ENCODE measurements around the gene S100A14. TPM values are rescaled to one million over a fixed set of nuclear protein-coding genes. Genes with fewer than 3 reads are reported as not detected.
"Not testable (repeated sequence)": the region's sequence is repeated elsewhere in the genome, so short reads cannot be mapped to it uniquely, and the experiment has no call there.

Gene S100A14
- total RNA-seq, 1 donor from 2014 or later = 1.0 TPM

DNA sequence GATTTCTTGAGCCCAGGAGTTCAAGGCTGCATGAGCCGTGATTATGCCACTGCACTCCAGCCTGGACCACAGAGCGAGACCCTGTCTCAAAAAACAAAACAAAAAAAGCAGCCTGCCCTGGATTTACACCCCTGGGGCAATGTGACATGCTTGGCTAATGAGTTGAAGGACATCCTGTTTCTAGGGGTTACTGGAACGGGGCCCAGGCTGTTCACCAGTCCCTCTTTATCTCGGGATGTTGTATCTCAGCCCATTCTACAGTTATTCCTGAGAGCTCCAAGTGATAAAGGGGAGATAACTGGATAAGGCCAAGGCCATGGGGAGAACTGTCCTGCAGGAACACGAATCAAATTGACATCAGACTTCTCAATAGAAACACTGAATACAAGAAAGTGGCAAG is 28.8 kb downstream of the S100A14 start:
- no peak for DNase-seq (ENCODE audit: low read depth)

DNA sequence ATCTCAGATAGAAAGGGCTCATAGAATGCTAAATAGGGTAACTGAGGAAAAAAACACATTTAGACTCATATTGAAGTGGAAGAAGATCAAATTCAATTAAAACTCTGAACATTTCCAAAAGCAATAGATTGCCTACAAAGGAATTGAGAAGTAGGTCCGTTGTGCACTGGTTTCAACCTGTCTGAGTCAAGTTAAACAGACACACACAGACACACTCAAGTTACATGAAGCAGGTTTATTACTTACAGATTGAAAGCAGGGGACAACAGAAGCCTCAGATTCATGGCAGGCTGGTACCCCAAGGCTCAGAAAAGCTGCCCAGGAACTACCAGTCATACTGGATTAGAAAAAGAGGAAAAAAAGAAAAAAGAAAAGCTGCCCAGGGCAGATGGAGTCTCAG is 29.8 kb downstream of the S100A14 start:
- DNase-seq (ENCODE audit: low read depth) = no peak

DNA sequence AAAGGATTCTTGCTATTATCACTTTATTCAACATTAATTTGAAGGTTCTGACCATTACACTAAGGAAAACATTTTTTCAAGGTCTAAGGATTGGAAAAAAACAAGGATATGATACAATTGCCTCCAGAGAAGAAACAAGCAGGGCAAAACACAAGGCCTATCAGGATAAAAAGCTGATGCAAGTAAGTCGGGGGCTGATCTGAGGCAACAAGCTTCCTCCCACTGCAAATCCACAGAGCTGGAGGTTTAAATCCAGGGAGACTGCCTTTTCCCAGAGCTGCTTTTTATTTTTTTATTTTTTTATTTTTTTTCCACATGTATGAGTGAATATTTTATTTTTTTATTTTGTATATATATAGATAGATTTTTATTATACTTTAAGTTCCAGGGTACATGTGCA is 31.1 kb downstream of the S100A14 start:
- DNase-seq (ENCODE audit: low read depth) = no peak

DNA sequence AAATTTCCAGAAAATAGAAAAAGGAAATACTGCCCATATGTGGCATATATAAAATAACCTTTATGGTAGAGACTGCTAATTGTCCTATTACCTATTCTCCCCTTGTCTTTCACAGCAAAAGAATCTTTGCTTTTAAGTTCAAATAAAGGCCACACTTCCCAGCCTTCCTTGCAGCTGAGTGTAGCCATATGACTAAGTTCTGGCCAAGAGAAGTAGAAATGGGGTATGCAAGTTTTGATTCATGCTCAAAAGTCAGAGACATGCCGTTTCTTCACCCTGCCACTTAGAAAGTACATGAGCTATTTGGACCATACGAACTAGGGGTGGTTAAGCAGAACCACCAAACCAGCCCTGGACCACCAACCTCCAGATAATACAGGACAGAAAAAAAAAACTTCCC is 32.1 kb downstream of the S100A14 start:
- DNase-seq (ENCODE audit: low read depth) = no peak

DNA sequence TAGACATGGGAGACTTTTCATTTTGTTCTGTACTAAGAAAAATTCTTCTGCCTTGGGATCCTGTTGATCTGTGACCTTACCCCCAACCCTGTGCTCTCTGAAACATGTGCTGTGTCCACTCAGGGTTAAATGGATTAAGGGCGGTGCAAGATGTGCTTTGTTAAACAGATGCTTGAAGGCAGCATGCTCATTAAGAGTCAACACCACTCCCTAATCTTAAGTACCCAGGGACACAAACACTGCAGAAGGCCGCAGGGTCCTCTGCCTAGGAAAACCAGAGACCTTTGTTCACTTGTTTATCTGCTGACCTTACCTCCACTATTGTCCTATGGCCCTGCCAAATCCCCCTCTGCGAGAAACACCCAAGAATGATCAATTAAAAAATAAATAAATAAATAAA is 32.6 kb downstream of the S100A14 start:
- DNase-seq (ENCODE audit: low read depth) = not testable (repeated sequence)

DNA sequence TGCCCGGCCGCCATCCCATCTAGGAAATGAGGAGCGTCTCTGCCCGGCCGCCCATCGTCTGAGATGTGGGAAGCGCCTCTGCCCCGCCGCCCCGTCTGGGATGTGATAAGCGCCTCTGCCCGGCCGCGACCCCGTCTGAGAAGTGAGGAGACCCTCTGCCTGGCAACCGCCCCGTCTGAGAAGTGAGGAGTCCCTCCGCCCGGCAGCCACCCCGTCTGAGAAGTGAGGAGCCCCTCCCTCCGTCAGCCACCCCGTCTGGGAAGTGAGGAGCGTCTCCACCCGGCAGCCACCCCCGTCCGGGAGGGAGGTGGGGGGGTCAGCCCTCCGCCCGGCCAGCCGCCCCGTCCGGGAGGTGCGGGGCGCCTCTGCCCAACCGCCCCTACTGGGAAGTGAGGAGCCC is 33.3 kb downstream of the S100A14 start:
- not testable (repeated sequence) for DNase-seq (ENCODE audit: low read depth)

DNA sequence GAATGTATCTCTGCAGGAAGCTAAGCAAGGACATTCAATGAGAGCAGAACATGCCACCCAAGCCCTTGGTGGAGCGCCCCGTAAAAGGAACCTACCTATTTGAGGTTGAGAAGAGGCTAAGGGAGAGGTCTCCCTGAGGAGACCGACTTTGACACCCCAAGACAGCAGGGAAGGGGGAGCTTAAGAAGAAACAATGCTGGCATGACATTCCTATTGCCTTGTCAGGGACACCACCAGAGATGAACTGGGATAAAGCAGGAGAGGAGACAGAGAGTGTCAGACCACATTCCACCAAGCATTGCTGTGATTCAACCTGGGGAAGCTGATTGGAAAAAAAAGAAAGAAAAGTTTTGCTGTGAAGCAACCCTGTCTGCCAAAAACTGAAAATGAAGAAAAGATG is 37.2 kb downstream of the S100A14 start:
- DNase-seq (ENCODE audit: low read depth) = no peak

DNA sequence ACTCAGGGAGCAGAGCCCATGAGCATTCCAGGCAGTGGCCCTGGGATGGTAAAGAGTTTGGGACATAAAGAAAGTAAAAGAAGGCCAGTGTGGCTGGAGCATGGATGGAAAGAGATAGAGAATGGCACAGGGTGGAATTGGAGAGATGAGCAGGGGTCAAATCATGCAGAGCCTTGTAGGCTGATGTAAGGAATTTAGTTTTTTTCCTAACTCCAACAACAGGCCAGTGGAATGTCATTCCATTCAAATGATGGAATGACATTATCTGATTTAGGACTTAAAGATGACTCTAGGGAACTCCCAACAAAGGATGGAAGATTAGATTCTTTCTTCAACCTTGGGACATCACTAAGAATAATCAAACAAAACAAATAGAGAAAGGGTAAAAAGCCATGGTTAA is 37.6 kb downstream of the S100A14 start:
- no peak for DNase-seq (ENCODE audit: low read depth)

DNA sequence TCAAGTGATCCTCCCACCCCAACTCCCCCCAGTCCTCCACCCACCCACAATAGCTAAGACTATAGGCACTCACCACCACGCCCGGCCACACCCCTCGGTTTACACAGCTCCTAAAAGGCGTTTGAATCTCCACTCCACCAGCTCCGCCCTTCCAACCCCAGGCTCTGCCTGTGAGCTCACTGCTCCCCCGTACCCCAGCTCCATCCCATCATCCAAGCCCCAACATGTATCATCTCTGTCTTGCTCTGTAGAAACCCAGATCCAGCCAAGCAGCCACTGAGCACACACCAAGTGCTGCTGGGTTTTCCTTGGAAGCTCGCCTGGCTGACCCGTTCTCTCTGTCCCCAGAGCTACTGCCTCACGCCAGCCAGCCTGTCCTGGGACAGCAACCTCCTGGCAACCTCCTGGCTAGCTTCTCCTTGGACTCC is 38.5 kb downstream of the S100A14 start:
- no peak for DNase-seq (ENCODE audit: low read depth)

DNA sequence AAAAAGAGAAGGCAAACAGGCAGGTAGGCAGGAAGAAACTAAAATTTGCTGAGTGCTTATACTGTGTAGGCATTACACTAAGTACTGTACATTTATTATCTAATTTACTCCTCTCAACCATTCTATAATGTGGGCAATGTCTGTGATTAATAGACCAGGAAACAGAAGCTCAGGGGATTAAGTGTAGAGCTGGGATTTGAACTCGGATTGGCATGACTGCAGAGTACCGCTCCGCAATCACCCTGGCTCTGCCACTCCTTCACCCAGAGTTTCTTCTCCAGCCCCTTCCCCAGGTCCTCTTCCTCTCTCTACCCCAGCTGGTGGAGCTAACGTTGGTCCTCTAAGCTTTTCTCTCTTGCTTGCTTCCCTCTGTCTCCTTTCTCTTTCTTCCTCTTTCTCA is 39.0 kb downstream of the S100A14 start:
- DNase-seq (ENCODE audit: low read depth) = no peak

DNA sequence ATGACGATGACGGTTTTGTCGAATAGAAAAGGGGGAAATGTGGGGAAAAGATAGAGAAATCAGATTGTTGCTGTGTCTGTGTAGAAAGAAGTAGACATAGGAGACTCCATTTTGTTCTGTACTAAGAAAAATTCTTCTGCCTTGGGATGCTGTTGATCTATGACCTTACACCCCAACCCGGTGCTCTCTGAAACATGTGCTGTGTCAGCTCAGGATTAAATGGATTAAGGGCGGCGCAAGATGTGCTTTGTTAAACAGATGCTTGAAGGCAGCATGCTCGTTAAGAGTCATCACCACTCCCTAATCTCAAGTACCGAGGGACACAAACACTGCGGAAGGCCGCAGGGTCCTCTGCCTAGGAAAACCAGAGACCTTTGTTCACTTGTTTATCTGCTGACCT is 40.6 kb downstream of the S100A14 start:
- not testable (repeated sequence) for DNase-seq (ENCODE audit: low read depth)

DNA sequence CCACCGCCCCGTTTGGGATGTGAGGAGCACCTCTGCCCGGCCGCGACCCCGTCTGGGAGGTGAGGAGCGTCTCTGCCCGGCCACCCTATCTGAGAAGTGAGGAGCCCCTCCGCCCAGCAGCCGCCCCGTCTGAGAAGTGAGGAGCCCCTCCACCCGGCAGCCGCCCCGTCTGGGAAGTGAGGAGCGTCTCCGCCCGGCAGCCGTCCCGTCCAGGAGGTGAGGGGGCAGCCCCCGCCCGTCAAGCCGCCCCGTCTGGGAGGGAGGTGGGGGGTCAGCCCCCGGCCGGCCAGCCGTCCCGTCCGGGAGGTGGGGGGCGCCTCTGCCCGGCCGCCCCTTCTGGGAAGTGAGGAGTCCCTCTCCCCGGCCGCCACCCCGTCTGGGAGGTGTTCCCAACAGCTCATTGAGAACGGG is 41.0 kb downstream of the S100A14 start:
- not testable (repeated sequence) for DNase-seq (ENCODE audit: low read depth)

DNA sequence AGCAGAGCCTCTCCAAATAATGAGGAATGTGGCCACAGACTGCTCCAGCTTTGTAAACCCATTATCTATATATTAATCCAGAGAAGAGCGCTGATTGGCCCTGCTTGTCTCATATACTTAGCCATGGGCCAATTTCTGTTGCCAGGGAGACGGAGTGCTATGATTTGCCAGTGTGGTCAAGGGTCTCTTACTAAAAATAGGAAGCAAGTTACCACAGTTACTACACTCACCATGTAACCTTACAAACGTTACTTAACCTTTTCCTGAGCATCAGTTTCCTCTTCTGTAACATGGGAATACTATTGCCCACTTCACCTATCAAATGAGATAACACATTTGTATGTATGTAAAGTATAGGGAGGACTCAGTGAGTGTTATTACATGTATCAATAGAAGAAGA is 42.8 kb downstream of the S100A14 start:
- no peak for DNase-seq (ENCODE audit: low read depth)

DNA sequence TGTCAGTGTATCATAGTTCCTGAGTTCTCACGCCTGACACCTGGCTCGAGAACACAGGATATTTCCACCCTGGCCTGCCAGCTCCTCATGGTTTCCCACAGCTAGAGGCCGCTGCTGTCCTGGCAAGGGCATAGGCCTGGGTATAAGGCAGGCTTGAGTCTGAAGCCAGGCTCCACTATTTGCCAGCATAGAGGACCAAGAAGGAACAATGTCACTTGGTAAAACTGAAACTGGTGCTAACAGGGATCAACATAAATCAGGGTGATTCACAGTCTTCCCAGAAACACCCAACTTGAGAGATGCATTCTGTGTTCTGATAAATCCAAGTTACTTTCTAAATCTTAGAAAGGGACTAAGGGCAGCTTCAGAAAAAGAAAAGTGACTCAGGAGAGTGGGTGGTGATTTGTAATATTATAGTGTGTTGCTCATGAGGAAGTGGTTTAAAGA is 43.5 kb downstream of the S100A14 start:
- peak; percentile 93 for DNase-seq (ENCODE audit: low read depth)

DNA sequence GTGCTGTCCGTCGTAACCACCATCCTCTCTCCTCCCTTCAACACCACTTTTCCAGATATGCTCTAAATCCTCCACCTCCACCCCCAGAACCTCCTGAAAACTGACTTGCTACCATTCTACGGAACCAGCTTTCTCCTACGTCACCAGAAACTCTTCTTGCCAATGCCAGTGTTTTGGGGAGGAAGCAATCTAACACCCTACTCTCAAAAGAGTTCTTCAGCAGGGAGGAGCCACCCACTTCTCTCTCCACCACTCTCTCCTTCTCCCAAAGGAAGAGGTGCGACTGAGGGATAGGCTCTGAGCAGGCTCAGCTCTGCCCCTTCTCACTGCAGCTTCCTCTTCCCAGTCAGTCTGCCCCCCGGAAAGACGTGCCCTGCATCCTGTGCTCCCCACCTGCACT is 44.4 kb downstream of the S100A14 start:
- no peak for DNase-seq (ENCODE audit: low read depth)

DNA sequence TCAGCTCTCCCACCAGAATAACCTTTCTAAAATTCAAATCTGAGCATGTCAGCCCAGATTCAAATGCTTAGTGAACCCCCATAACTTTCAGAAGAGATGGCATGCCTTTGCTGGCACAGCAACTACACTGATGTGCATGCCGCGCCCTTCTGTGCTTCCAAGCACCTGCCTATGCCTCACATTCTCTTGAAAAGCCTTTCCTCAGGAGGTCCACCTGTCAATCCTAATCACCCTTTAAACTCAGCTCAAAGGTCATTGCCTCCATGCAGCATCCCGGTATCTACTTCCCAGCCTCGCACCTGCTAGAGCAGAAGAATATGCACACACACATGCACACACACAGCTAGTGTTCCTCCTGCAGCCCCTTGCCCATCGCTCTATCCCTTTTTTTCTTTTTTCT is 45.3 kb downstream of the S100A14 start:
- DNase-seq (ENCODE audit: low read depth) = no peak

DNA sequence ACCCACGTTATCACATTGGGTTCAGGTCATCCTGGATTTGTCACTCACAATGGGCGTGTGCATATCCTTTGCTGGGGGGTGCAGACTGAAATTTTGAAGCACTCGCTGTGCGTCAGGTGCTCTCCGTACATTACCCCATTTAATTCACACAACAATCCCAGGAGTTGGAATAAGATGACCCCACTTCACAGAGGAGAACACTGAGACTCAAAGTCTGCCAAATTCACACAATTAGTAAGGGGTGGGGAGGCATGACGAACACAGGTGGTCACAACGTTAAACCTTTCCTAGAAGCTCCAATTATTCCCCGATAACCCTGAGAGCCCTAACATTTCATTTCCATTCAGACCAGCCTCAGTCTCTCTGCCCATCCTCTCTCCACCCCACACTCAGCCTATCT is 46.7 kb downstream of the S100A14 start:
- no peak for DNase-seq (ENCODE audit: low read depth)

DNA sequence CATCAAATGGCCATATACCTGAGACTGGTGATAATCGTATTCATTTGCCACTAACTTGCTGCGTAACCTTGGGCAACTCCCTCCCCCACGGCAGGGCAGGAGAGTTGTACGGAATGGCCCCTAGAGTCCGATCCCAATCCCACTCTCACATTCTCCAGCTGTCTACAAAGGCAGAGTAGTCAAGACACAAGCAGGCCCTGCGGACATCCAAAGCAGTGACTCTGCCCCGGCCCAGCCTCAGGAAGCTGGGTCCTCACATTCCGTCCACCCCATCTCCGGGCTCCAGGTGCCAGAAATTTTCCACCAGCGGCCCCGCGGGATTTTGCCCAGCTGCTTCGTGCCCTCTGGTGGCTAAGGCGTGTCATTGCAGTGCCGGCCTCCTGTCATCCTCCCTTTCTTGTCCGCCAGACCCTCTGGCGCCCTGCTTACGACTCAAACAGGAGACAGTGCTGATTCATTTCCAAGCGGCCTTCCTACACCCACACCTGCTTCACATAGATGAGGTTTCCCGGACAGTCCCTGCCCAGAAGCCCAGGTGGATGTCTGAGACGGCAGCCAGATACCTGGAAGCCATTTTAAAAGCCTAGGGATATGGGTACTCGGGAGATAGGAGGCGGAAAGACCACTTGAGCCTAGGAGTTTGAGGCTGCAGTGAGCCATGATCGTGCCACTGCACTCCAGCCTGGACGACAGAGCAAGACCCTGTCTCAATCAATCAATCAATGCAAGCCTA is 47.6 kb downstream of the S100A14 start:
- DNase-seq (ENCODE audit: low read depth) = peak; percentile 77

DNA sequence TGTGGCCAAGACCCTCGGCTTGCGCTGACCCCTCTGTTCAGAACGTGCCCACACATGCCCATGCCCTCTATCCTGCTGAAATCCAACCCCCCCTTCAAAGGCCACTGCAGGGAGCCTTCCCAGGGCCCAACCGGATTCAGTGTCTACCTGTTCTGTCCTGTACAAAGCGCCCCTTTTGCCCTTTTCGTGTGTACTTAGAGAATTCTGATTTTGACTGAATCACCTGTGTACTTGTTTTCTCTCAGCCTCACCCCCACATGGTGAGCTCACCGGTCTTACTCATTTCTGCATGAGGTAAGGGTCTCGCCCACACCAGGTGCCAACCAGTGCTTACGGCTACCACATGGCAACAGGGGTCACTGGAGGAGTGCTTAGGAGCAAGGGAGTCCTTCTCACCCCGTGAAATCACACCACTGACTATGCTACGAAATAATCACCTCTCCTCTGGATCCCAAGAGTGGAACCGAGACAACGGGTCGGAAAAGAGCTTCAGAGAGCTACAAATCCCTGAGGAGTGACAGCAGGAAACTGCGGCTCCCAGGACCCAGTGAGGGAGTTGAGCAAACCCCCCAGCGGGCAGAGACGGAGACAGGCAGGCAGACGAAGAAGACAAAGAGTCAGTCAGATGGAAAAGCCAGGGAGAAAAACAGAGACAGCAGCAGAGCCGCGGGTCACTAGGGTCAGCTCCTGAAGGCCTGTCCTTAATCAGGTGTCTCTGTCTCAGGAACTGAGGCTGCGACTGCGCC is 48.3 kb downstream of the S100A14 start:
- DNase-seq (ENCODE audit: low read depth) = peak; percentile 95

DNA sequence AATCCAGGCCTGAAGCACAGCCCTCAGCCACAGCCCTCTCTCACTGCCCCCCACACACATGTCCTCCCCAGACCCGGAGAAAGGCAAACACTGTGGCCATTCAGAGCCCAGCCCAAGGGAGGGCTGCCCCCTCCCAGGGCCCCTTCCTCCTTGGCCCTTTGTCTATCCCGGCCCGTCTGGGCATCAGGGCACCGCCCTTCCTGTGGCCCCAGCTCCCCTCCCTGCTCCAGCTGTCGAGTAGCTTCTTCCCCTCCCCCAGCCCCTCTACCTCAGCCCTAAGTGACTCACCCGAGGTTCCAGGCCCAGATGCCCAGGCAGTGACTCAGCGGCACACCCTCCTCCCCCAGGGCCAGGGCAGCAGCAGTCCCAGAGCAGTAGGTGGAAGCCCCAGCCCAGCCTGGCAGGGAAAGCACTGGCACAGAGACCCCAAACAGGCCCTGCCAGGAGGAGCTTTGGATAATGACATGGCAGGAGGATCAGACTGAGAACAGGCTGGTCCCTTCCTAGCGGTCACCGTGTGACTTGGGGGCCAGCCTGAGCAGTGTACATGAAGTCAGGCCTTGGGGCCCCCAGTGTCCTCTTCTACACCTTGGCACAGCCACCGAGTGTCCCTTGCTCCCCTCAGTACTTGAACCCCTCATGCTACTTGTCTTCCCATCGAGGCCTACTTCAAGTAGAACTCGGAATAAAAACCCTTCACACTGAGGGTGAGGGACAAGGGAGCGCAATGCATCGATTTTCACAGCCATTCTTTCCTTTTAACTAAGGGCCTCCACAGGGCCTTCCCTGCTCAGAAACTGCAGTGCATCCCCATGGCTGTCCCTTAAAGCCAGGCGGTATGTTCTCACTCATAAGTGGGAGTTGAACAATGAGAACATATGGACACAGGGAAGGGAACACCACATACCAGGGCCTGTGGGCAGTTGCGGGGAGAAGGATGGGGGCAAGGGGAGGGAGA is 49.4 kb downstream of the S100A14 start:
- DNase-seq (ENCODE audit: low read depth) = peak; percentile 97

DNA sequence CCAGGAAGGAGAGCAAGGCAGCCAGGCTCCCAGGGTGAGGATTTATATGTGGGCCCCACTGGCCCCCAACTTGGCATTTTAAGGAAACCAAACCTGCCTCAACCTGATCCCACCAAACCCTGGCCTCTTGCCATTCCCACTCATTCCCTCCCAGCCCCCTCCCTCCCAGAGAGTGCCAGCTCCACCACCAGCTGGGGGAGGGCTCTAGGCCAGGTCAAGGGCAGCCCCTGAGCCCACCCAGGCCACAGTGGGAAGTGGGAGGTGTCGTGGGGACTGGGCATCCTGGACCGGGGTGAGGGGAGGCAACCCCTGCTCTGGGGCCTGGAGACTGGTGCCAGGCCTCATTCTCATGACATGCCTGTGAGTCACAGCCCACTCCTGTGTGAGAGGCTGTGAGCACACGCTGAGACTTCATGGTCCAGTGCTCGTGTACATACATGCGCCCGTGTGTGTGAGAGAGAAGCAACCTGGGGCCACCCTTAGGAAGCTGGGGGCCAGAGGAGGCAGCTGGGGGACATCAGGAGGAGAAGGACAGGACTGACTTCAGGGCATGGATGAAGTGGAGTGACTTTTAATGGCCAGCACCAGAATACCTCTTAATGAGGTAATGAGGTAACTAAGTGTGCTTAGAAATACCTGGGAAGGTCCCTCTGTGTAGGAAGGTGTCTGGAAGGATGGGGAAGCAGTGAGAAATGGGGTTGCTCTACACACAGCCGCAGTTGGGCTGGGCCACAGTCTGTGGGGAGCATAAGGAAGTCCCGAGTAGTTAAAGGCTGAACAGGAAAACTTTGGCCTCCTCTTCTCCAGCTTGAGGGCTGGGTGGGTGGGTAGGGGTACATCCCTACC is 50.4 kb downstream of the S100A14 start, which contains the start of gene S100A2:
S100A2 (minus strand) TSS at position 316 of the 846 bp plus-strand sequence. CDS start 1,967 bp downstream, outside the sequence.
- peak; percentile 96 for DNase-seq (ENCODE audit: low read depth)
